Measurements from ENCODE around the gene PCSK4.
"Not testable (repeated sequence)": the region's sequence is repeated elsewhere in the genome, so short reads cannot be mapped to it uniquely, and the experiment has no call there.

The PCSK4 gene

GRCh38 chr19:1521636-1522035 is 31.5 kb upstream of the PCSK4 start:
- DNase-seq, result no peak

- no peak for DNase-seq
Observed at GRCh38 chr19:1520203-1520780, 30.1 kb upstream of the PCSK4 start.

GRCh38 chr19:1519802-1520201 is 29.7 kb upstream of the PCSK4 start:
- not testable (repeated sequence) for DNase-seq

GRCh38 chr19:1518471-1518870 is 28.3 kb upstream of the PCSK4 start:
- DNase-seq, result no peak

- DNase-seq, result no peak
Observed at GRCh38 chr19:1516395-1516753, 26.2 kb upstream of the PCSK4 start.

- DNase-seq, result no peak
Observed at GRCh38 chr19:1514986-1515721, 25.0 kb upstream of the PCSK4 start.

GRCh38 chr19:1514295-1514661 is 24.1 kb upstream of the PCSK4 start:
- no peak for DNase-seq

- DNase-seq, result peak; percentile 16 to 43
Observed at GRCh38 chr19:1513499-1514294, 23.5 kb upstream of the PCSK4 start.

- DNase-seq, result peak in 1 of 2 donors; percentile 3
Observed at GRCh38 chr19:1512671-1513498, 22.7 kb upstream of the PCSK4 start, which contains the start of gene ADAMTSL5. ADAMTSL5 (minus strand) TSS chr19:1513019; CDS start chr19:1510943, 2,076 bp downstream.

GRCh38 chr19:1511318-1512317 is 21.5 kb upstream of the PCSK4 start:
- no peak for DNase-seq

GRCh38 chr19:1510807-1511206 is 20.7 kb upstream of the PCSK4 start:
- no peak for DNase-seq

- no peak for DNase-seq
Observed at GRCh38 chr19:1510442-1510806, 20.3 kb upstream of the PCSK4 start.

- DNase-seq, result no peak
Observed at GRCh38 chr19:1509602-1510441, 19.7 kb upstream of the PCSK4 start.

GRCh38 chr19:1508507-1508856 is 18.3 kb upstream of the PCSK4 start:
- DNase-seq, result no peak

- peak; percentile 65 to 74 for DNase-seq
Observed at GRCh38 chr19:1507763-1508506, 17.8 kb upstream of the PCSK4 start.

GRCh38 chr19:1507192-1507660 is 17.1 kb upstream of the PCSK4 start:
- DNase-seq, result no peak

GRCh38 chr19:1505991-1506881 is 16.1 kb upstream of the PCSK4 start:
- no peak for DNase-seq

- no peak for DNase-seq
Observed at GRCh38 chr19:1505012-1505411, 14.9 kb upstream of the PCSK4 start.

All from bone marrow (tissue), 2 donors.